Stimulated activated CD4-positive, alpha-beta T cell treated with anti-CD3 and anti-CD28 coated beads, Interleukin-2, amount 100 ng/mL, for 24 hours (primary cell): ENCODE results near the gene TRAPPC2L.
"Not testable (repeated sequence)": the region's sequence is repeated elsewhere in the genome, so short reads cannot be mapped to it uniquely, and the experiment has no call there.

Experiments
- DNase-seq, 2 donors: peaks; one replicate each; pipeline ENCODE4 v3.0.0-alpha.2; 2020

The TRAPPC2L gene

GRCh38 chr16:88819126-88819525, 37.8 kb upstream of the TRAPPC2L start:
- no peak for DNase-seq

- no peak for DNase-seq
These were observed 36.4 kb upstream of the TRAPPC2L start for GRCh38 chr16:88820385-88821025.

- no peak for DNase-seq
These were observed 35.6 kb upstream of the TRAPPC2L start for GRCh38 chr16:88821168-88821850.

GRCh38 chr16:88822281-88823040, 34.5 kb upstream of the TRAPPC2L start:
- no peak for DNase-seq

- not testable (repeated sequence) for DNase-seq
These were observed 33.3 kb upstream of the TRAPPC2L start for GRCh38 chr16:88823646-88824045.

- DNase-seq, result no peak
These were observed 32.5 kb upstream of the TRAPPC2L start for GRCh38 chr16:88824256-88825077.

- DNase-seq, result no peak
These were observed 31.8 kb upstream of the TRAPPC2L start for GRCh38 chr16:88825146-88825545.

- DNase-seq, result no peak
These were observed 30.7 kb upstream of the TRAPPC2L start for GRCh38 chr16:88826070-88826840.

- DNase-seq, result no peak
These were observed 29.2 kb upstream of the TRAPPC2L start for GRCh38 chr16:88827727-88828126.

- DNase-seq, result no peak
These were observed 28.2 kb upstream of the TRAPPC2L start for GRCh38 chr16:88828711-88829110.

GRCh38 chr16:88830258-88830657, 26.7 kb upstream of the TRAPPC2L start:
- DNase-seq, result no peak

- DNase-seq, result no peak
These were observed 26.1 kb upstream of the TRAPPC2L start for GRCh38 chr16:88830783-88831182.

GRCh38 chr16:88831838-88832237, 25.1 kb upstream of the TRAPPC2L start:
- no peak for DNase-seq

- no peak for DNase-seq
These were observed 23.8 kb upstream of the TRAPPC2L start for GRCh38 chr16:88833086-88833485.

- no peak for DNase-seq
These were observed 22.3 kb upstream of the TRAPPC2L start for GRCh38 chr16:88834670-88835069.

GRCh38 chr16:88835383-88835782, 21.5 kb upstream of the TRAPPC2L start:
- no peak for DNase-seq

- DNase-seq, result no peak
These were observed 21.1 kb upstream of the TRAPPC2L start for GRCh38 chr16:88835818-88836217.

GRCh38 chr16:88836791-88837190, 20.1 kb upstream of the TRAPPC2L start:
- DNase-seq, result no peak

GRCh38 chr16:88837806-88838205, 19.1 kb upstream of the TRAPPC2L start:
- no peak for DNase-seq

GRCh38 chr16:88838566-88838965, 18.4 kb upstream of the TRAPPC2L start:
- DNase-seq, result no peak

GRCh38 chr16:88839026-88839529, 17.8 kb upstream of the TRAPPC2L start:
- no peak for DNase-seq
